NCI-H1417 (cell line): Measurements from ENCODE around the gene GPANK1.
"Not testable (repeated sequence)": the region's sequence is repeated elsewhere in the genome, so short reads cannot be mapped to it uniquely, and the experiment has no call there.

Source experiments
- DNase-seq, 3 experiments: peaks; one replicate each; lab custom pipeline; 2025; lab: John Stamatoyannopoulos, UW

Gene GPANK1

GRCh38 chr6:31664790-31665500, at the start of gene GPANK1:
GPANK1 (minus strand) TSS chr6:31664997; CDS start chr6:31664478, 519 bp downstream.
- peak; percentile 86 to 96 (median 94) for DNase-seq

GRCh38 chr6:31713991-31714684, 49.3 kb upstream of the GPANK1 start:
- DNase-seq: peak in 2 of 3 experiments; percentile 91 to 96

DNA sequence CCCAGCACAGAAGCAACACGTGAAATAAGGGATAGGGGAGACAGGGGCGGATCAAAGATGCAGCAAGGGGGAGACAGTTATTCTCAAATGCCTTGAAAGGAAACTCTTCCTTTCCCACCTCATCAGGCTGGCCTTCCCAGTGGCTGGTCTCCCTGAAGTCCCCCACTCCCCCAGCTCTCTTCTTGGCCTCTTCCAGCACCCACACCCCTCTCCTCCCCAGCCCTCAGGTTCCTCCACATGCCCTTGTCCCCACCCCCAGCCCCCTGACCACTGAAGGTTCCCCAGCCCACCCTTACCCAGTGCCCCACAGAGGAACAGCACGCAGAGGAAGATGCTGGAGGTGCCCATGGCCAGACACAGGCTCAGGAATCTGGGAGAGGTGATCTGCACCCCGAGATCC, 48.7 kb upstream of the GPANK1 start:
- DNase-seq: no peak

- DNase-seq: peak in 1 of 3 experiments; percentile 23
Observed at GRCh38 chr6:31712296-31712695, 47.5 kb upstream of the GPANK1 start.

DNA sequence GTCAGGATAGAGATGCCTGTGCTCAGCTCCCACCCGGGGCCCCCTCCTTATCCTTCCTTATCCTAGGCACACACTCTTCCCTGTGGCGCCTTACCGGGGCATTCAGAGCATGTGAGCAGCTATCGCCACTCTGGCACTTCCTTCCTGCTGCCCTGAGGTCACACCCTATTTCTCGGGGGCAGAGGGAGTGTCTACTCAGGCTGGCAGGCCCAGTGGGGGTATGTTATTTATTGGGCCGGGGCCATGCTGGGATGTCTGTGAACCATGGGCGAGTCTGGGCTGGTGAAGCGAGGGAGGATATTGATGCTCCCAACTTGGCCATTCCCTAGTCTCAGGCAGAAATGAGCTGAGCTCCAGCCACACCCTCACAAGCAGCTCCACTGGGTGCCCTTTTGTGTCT, 46.4 kb upstream of the GPANK1 start:
- peak in 2 of 3 experiments; percentile 24 to 28 for DNase-seq

DNA sequence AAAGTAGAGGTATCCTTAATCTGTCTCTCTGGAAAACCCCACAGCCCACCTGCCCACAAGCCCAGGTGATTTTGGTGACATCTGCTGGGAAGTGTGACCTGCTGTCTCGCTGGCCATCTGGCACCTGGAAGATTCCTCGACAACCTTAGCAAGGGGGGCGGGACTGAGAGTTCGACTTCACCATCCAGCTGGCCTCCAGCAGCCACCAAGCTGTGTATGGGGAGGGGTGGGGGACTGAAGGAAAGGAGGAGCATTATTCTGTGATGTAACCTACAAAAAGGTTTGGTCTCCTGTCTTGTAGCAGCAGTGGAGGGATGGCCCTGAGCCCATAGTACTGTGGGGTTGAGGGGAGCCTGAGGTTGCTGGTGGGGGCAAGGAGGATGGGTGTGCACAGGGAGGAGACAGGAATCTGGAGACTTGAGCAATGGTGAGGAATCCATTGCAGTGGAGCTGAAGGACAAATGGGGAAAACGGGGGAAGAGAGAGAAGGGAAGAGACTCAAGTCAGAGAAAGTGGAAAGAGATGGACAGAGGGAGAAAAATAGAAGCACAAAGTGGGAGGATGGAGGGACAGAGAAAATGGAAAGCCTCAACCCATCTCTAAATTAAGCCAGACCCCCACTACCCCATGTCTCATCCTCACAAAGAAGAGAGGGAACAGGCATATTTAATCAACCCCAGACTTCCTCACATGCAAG, 45.9 kb upstream of the GPANK1 start:
- DNase-seq: no peak

DNA sequence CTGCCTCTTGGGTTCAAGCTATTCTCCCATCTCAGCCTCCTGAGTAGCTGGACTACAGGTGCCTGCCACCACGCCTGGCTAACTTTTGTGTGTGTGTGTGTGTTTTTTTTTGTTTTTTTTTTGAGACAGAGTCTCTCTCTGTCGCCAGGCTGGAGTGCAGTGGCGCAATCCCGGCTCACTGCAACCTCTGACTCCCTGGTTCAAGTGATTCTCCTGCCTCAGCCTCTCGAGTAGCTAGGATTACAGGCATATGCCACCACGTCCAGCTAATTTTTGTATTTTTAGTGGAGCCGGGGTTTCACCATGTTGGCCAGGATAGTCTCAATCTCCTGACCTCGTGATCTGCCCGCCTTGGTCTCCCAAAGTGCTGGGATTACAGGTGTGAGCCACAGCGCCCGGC, 44.4 kb upstream of the GPANK1 start:
- not testable (repeated sequence) for DNase-seq

- DNase-seq: no peak
Observed at GRCh38 chr6:31708224-31708623, 43.4 kb upstream of the GPANK1 start.

GRCh38 chr6:31707701-31708100, 42.9 kb upstream of the GPANK1 start:
- no peak for DNase-seq

DNA sequence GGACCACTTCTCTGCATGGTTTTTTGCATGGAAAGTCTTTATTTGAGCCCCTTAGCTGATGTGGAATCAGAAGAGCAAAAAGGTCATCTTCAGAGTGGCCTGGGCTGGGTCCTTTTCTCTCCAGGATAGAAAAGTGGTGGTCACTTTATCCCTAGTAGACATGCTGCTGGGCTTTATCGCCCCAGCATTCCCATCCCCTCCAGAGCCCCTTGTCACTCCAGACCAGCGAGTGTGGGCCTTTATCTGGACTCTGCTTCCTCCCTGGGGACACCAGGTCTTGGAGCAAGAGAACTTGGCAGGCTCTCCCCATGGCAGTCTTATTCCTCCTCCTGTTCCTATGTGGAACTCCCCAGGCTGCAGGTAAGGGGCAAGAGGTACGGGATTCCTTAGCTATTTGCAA, 41.8 kb upstream of the GPANK1 start, which contains the start of gene LY6G6F:
Gene LY6G6F, plus strand, starts transcription at position 268 of the 400 bp plus-strand sequence. Its CDS starts 41 bp downstream, at position 309.
- DNase-seq: no peak

GRCh38 chr6:31705931-31706330, 41.1 kb upstream of the GPANK1 start:
- DNase-seq: no peak

GRCh38 chr6:31702819-31703716, 38.3 kb upstream of the GPANK1 start, which contains the start of gene ABHD16A:
ABHD16A (minus strand) TSS chr6:31703324; CDS start chr6:31703281, 43 bp downstream.
- DNase-seq: peak; percentile 96 to 98 (median 98)

GRCh38 chr6:31702405-31702818, 37.6 kb upstream of the GPANK1 start:
- DNase-seq: peak in 1 of 3 experiments; percentile 53

DNA sequence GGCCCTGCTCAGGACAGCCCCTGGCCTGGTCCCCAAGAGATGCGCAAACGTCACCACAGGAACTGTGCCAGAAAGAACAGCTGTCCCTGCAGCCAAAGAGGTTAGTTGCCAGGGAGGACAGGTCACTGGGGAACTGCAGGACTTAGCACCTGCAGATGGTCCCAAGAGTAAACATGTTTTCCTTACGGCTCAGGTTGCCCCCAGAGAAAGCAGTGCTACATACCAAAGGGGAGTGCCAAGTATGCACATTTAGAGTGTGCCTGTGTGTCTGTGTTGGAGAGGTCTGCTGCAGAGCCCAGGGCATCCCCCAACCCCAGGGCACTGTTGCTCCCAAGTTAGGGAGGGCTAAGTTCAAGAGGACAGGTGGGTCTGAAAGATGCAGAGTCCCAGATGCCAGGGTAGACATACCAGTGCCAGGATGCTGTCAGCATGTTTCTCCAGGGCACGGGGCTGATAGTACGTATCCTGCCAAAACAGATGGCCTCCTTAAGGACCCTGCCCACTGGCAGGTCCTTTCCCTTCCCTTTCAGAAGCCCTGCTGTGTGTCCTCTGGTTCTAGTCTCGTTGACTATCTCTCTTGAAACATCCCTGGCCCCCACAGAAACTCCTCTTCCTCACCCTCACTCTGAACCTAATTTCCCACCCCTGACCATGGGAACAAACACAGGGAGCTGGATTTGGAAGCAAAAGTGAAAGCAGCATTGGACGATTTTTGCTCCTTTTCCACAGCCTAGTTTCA, 37.0 kb upstream of the GPANK1 start:
- DNase-seq: peak in 1 of 3 experiments; percentile 64

DNA sequence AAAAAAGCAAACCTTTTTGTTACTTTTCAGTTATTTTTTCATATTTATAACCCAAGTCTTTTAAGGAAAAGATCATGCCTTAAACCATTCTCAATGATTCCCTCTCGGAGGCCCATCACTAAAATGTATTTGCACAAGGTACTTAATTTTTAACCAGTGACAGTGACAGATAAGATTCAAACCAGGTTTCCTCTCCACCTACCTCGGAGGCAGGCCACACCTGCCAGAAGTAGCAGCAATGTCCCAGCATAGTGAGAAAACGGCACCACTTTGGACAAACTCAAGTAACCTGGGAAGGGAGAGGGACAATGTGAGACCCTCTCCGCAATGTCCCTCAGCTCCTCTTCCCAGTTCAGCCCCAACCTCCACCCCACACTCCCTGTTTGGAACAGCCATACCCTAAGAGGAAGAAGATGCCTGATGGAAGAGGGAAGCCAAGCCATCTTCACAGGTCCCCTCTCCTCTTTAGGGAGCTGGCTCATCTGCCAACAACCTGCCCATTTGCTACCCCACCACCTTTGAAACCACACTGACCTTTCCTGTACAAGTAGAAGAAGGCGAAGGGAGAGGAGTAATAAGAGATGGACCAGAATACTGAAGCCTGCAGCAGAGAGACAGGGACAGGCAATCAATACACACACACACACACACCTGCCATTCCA, 36.1 kb upstream of the GPANK1 start:
- no peak for DNase-seq

DNA sequence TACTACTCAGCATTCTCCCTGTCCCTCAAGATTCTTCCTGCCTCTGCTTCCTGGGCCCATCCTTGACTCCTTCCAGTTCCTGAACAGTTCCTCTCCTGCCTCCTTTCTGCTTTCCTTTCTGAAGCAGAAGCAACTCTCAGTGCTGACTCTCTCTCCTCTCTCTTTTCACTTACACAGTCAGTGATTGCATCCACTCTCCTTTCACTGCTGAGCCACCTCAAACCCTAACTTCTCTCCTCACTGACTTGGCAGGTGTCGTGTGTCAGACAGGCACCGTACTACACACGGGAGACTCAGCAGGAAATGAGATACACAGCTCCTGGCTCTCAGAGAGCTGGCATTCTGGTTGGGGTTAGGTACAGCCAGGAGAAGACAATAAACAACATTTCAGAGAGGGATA, 32.8 kb upstream of the GPANK1 start:
- DNase-seq: no peak

DNA sequence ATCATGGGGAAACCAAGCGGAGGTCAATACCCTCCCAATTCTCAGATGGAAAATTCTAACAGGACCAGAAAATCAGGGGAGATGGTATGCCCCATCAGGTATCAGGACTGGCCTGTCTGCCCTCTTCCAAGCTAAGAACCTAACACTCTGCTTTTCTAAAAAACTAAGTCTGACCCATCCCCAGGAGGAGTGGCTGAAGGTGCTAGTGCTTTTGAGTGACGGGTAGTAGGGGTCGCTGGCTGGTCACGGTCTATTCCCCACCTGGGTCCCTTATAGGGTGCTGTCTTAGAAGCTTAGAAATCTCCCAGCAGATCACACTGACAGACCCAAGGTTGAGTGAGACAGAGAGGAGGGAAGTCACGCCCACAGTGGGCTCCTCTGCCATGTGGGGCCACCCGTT, 28.7 kb upstream of the GPANK1 start:
- no peak for DNase-seq

DNA sequence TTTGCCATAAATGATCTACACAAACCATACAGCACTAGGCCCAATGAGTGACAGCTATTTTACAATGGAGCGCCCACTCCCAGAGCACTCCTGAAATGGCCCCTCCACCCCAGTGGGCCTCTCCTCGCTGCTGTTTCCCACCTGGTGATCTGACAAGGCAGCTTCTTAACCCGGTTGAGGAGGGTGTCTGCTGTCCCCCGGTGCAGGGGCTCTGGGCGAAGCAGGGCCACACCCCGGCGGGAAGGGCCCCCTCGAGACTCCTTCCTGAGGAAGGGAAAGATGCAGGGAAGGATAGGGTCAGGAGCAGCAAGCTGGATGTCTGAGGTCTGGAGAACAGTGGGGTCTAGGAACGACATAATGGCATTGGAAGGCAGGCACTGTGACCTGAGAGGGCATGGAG, 28.1 kb upstream of the GPANK1 start:
- DNase-seq: no peak

GRCh38 chr6:31692353-31692752, 27.6 kb upstream of the GPANK1 start:
- DNase-seq: no peak

GRCh38 chr6:31691564-31692108, 26.8 kb upstream of the GPANK1 start:
- DNase-seq: no peak
